Thyroid gland (tissue), 4 donors: Measurements from ENCODE around the gene CNFN. TPM values are rescaled to one million over a fixed set of nuclear protein-coding genes. Genes with fewer than 3 reads are reported as not detected.

Experiments used
- DNase-seq, 2 donors: peaks; one replicate each; pipeline ENCODE4 v3.0.0-alpha.2; 2019
- H3K27ac ChIP-seq, 3 donors: fragments of 200-600 bp; sonication (generic); 1 replicate in 2 of 3; 2 replicates in 1 of 3; pipeline ENCODE4 v1.5.1; 2016 to 2019; ENCODE audit warnings: mild to moderate bottlenecking in 1 of 3, moderate library complexity in 1 of 3
- H3K27me3 ChIP-seq: fragments of 200-600 bp; sonication (generic); one replicate; pipeline ENCODE4 v1.5.1; 2019
- H3K36me3 ChIP-seq, 2 donors: fragments of 200-600 bp; sonication (generic); one replicate each; pipeline ENCODE4 v1.5.1; 2016 to 2019
- H3K4me1 ChIP-seq, 2 donors: fragments of 200-600 bp; sonication (generic); one replicate each; pipeline ENCODE4 v1.5.1; 2017 to 2019
- H3K4me3 ChIP-seq, 3 donors: fragments of 200-600 bp; sonication (generic); replicated peaks in 1 of 3; 1 replicate in 2 of 3; 2 replicates in 1 of 3; pipeline ENCODE4 v1.5.1; 2016; ENCODE audit warnings: mild to moderate bottlenecking in 1 of 3
- H3K9me3 ChIP-seq: fragments of 200-600 bp; sonication (generic); one replicate; pipeline ENCODE4 v1.5.1; 2017
- POLR2A ChIP-seq, 2 donors: fragments of 450-650 bp; IDR thresholded peaks; one replicate each; pipeline ENCODE4 v1.6.1; 2017; ENCODE audit warnings: antibody characterized with exemption in 2 of 2, mild to moderate bottlenecking in 2 of 2, moderate library complexity in 1 of 2
- WGBS, 2 donors: methylation state at CpG; one replicate each; pipeline ENCODE4 v1.1.5; 2017; 5-methylcytosine and 5-hydroxymethylcytosine counted together
- intact Hi-C: fragments of 100-400 bp; cut with DNase I; formaldehyde crosslinking; loops from one replicate; pipeline ENCODE4 v1.15.1; 2023
- total RNA-seq, 4 donors: library from RNA; depleted of rRNA; stranded (reverse); fragments of >200 nt; gene quantifications; one replicate each; pipeline ENCODE4 v1.2.3, GENCODE V29; 2016
- TF ChIP-seq, protein P1 (sequence below), 6 experiments: fragments of 200-600 bp in 3 of 6; fragments of 450-650 bp in 3 of 6; sonication (generic) in 3 of 6; IDR thresholded peaks; one replicate each; pipeline ENCODE4 v1.5.1; 2016 to 2019; ENCODE audit warnings: antibody characterized with exemption in 6 of 6, mild to moderate bottlenecking in 2 of 6, inconsistent platforms in 1 of 6, moderate library complexity in 1 of 6

Gene CNFN
- total RNA-seq, 4 donors from 2014 or later: 1.0 TPM; not detected in 3

DNA sequence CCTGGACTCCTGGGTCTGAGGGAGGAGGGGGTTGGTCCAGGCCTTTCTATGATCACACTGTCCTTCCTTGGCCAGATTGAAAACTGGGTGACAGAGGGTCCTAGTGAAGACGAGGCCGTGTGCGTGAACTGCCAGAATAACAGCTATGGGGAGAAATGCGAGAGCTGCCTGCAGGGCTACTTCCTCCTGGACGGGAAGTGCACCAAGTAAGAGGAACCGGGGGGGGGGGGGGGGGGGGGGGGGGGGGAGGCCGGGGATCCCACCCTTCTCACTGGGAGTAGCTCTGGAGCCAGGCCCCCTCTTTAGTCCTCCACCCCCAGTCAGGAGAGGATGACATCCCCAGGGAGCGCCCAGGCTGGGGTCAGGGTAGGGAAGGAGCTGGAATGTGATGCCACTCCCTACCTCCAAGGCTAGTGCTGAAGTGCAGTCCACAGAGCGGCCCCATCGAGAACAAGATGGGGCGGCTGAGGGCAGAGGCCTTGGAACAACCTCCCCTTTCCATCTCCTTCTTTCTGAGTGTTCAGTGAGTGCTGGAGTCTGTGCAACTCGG, 19.4 kb downstream of the CNFN start:
- H3K4me1 ChIP-seq: no peaks in the 10 kb centered on the region
- TF ChIP-seq, protein P1, sequence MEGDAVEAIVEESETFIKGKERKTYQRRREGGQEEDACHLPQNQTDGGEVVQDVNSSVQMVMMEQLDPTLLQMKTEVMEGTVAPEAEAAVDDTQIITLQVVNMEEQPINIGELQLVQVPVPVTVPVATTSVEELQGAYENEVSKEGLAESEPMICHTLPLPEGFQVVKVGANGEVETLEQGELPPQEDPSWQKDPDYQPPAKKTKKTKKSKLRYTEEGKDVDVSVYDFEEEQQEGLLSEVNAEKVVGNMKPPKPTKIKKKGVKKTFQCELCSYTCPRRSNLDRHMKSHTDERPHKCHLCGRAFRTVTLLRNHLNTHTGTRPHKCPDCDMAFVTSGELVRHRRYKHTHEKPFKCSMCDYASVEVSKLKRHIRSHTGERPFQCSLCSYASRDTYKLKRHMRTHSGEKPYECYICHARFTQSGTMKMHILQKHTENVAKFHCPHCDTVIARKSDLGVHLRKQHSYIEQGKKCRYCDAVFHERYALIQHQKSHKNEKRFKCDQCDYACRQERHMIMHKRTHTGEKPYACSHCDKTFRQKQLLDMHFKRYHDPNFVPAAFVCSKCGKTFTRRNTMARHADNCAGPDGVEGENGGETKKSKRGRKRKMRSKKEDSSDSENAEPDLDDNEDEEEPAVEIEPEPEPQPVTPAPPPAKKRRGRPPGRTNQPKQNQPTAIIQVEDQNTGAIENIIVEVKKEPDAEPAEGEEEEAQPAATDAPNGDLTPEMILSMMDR (IDR thresholded peaks at IDR 0.05): no peak
- TF ChIP-seq POLR2A (IDR thresholded peaks at IDR 0.05): no peak
- peaks cover 0 to 1% of the 10 kb centered on the region in 2 donors for H3K36me3 ChIP-seq
- no peaks in the 10 kb centered on the region for H3K9me3 ChIP-seq
- H3K27me3 ChIP-seq: no peaks in the 10 kb centered on the region
- no peak overlapping the region for H3K27ac ChIP-seq
- no peak for DNase-seq
- no peak overlapping the region for H3K4me3 ChIP-seq
- intact Hi-C loops: no loop called here
- 74 to 94% methylated on average over 5 to 6 of the region's 12 CpGs for WGBS, 2 donors

DNA sequence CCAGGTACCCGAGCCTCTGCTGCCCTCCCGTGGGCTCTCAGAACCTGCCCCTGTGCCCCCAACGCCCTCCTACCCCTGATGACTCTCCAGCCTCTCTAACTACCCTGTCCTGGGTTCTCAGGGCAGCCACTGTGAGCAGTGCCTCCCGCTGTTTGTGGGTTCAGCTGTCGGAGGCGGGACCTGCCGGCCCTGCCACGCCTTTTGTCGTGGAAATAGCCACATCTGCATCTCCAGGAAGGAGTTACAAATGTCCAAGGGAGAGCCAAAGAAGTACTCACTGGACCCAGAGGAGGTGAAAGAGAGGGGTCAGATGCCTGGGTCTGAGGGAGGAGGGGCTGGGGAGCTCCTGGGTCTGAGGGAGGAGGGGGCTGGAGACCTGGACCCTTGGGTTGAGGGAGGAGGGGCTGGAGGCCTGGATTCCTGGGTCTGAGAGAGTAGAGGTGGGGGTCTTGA, 20.0 kb downstream of the CNFN start:
- Histone ChIP-seq H3K4me3 (no peak overlapping the region), H3K27me3 (no peaks in the 10 kb centered on the region), H3K27ac (no peak overlapping the region), H3K4me1 (peaks cover 0 to 3% of the 10 kb centered on the region in 2 donors), H3K9me3 (no peaks in the 10 kb centered on the region), H3K36me3 (no peaks in the 10 kb centered on the region)
- DNase-seq: no peak
- TF ChIP-seq POLR2A (IDR thresholded peaks at IDR 0.05): no peak
- TF ChIP-seq, protein P1 (IDR thresholded peaks at IDR 0.05): no peak
- intact Hi-C loops: no loop called here
- 82 to 83% methylated on average over 9 of the region's 9 CpGs for WGBS, 2 donors

DNA sequence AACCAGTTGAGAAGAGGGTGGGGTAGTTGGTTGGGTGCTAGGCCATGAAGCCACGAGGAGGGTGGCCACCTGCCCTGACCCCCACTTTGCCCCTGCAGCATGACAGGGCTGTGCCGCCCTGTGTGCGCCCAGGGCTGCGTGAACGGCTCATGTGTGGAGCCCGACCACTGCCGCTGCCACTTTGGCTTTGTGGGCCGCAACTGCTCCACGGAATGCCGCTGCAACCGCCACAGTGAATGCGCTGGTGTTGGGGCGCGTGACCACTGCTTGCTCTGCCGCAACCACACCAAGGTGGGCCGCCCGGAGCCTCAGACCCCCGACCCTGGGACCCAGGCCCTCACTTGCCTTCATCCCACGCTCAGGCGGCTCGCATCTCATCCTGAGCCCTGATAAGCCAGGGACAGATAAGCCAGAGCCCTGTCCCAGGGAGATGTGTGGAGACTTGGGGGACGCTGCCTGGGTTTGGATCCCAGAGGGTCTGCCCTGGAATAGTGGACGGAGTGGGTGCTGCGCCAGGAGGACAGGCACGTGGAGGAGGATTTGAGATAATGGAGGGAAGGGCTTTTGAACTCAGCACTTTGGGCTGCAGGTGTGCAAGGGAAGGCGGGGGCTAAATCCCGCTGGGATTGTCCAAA, 20.5 kb downstream of the CNFN start:
- H3K9me3 ChIP-seq: no peaks in the 10 kb centered on the region
- DNase-seq: no peak
- TF ChIP-seq POLR2A (IDR thresholded peaks at IDR 0.05): no peak
- TF ChIP-seq, protein P1 (IDR thresholded peaks at IDR 0.05): no peak
- H3K27ac ChIP-seq: no peak overlapping the region
- H3K4me1 ChIP-seq: peaks cover 0 to 7% of the 10 kb centered on the region in 2 donors
- 91 to 94% methylated on average over 18 to 27 of the region's 27 CpGs for WGBS, 2 donors
- H3K36me3 ChIP-seq: no peaks in the 10 kb centered on the region
- intact Hi-C loops: no loop called here
- H3K4me3 ChIP-seq: no peak overlapping the region
- no peaks in the 10 kb centered on the region for H3K27me3 ChIP-seq

DNA sequence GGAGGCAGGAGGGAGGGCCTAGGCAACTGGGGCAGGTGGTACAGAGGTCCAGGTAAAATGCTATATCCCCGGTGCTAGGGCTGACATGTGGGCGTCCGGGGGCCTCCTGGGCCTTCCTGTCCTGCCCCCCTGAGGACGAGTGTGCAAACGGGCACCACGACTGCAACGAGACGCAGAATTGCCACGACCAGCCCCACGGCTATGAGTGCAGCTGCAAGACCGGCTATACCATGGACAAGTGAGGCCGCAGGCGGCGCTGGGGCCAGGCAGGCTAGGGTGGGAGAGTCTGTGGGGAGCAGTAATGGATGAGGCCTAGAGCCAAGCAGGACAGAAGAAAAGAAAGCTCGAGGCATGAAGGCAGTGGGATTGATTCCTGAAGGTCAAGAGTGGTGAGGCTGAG, 21.3 kb downstream of the CNFN start:
- DNase-seq: no peak
- Histone ChIP-seq H3K9me3 (no peaks in the 10 kb centered on the region), H3K4me3 (no peak overlapping the region), H3K27me3 (no peaks in the 10 kb centered on the region), H3K27ac (no peak overlapping the region), H3K36me3 (peaks cover 0 to 5% of the 10 kb centered on the region in 2 donors), H3K4me1 (peaks cover 0 to 7% of the 10 kb centered on the region in 2 donors)
- intact Hi-C loops: no loop called here
- WGBS, 2 donors: 95 to 98% methylated on average over 9 to 13 of the region's 15 CpGs
- no peak for TF ChIP-seq POLR2A (IDR thresholded peaks at IDR 0.05)
- TF ChIP-seq, protein P1 (IDR thresholded peaks at IDR 0.05): no peak

DNA sequence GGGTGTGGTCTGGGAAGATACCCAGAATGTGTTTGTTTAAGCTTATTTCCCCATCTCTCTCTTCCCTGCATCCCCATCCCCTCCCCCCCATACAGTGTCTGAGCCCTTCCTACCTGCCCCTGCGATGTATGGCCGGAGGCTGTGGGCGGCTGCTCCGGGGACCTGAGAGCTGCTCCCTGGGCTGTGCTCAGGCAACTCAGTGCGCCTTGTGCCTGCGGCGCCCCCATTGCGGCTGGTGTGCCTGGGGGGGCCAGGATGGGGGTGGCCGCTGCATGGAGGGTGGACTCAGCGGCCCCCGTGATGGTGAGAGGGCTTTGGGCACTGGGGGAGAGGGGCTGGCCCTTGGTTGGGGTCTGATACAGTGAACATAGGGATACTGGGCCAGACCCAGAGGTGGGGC, 21.7 kb downstream of the CNFN start:
- peaks cover 0 to 9% of the 10 kb centered on the region in 2 donors for H3K36me3 ChIP-seq
- intact Hi-C loops: no loop called here
- no peak overlapping the region for H3K4me3 ChIP-seq
- no peak for DNase-seq
- no peaks in the 10 kb centered on the region for H3K9me3 ChIP-seq
- H3K4me1 ChIP-seq: peaks cover 0 to 7% of the 10 kb centered on the region in 2 donors
- no peaks in the 10 kb centered on the region for H3K27me3 ChIP-seq
- no peak overlapping the region for H3K27ac ChIP-seq
- TF ChIP-seq POLR2A (IDR thresholded peaks at IDR 0.05): no peak
- WGBS, 2 donors: 90 to 97% methylated on average over 2 to 11 of the region's 11 CpGs
